ENCODE results near the gene TRIOBP. TPM values are rescaled to one million over a fixed set of nuclear protein-coding genes. Genes with fewer than 3 reads are reported as not detected.
A peak's percentile ranks its signal among the peaks of the same experiment; 100 is the strongest.

Gene TRIOBP
- total RNA-seq, 1 donor from 2014 or later: 42.9 TPM

DNA sequence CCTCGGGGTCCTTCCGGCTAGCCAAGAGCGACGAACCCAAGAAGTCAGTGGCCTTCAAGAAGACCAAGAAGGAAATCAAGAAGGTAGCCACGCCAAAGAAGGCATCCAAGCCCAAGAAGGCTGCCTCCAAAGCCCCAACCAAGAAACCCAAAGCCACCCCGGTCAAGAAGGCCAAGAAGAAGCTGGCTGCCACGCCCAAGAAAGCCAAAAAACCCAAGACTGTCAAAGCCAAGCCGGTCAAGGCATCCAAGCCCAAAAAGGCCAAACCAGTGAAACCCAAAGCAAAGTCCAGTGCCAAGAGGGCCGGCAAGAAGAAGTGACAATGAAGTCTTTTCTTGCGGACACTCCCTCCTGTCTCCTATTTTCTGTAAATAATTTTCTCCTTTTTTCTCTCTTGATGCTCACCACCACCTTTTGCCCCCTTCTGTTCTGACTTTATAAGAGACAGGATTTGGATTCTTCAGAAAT is 109.0 kb downstream of the TRIOBP start:
- no peaks in the 10 kb centered on the region for H3K27me3 Mint-ChIP-seq
- TF ChIP-seq, protein P1, sequence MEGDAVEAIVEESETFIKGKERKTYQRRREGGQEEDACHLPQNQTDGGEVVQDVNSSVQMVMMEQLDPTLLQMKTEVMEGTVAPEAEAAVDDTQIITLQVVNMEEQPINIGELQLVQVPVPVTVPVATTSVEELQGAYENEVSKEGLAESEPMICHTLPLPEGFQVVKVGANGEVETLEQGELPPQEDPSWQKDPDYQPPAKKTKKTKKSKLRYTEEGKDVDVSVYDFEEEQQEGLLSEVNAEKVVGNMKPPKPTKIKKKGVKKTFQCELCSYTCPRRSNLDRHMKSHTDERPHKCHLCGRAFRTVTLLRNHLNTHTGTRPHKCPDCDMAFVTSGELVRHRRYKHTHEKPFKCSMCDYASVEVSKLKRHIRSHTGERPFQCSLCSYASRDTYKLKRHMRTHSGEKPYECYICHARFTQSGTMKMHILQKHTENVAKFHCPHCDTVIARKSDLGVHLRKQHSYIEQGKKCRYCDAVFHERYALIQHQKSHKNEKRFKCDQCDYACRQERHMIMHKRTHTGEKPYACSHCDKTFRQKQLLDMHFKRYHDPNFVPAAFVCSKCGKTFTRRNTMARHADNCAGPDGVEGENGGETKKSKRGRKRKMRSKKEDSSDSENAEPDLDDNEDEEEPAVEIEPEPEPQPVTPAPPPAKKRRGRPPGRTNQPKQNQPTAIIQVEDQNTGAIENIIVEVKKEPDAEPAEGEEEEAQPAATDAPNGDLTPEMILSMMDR (conservative IDR thresholded peaks at IDR 0.05): no peak
- H3K36me3 Mint-ChIP-seq: no peaks in the 10 kb centered on the region
- no peak for DNase-seq (ENCODE audit: extremely low spot score, unreplicated experiment)
- no peaks in the 10 kb centered on the region for H3K9me3 Mint-ChIP-seq
- peaks cover 29% of the 10 kb centered on the region for H3K4me1 Mint-ChIP-seq (ENCODE audit: unreplicated experiment)
- peak overlapping the region; percentile 88 for H3K4me3 Mint-ChIP-seq
- H3K27ac Mint-ChIP-seq: peak overlapping the region; percentile 76

DNA sequence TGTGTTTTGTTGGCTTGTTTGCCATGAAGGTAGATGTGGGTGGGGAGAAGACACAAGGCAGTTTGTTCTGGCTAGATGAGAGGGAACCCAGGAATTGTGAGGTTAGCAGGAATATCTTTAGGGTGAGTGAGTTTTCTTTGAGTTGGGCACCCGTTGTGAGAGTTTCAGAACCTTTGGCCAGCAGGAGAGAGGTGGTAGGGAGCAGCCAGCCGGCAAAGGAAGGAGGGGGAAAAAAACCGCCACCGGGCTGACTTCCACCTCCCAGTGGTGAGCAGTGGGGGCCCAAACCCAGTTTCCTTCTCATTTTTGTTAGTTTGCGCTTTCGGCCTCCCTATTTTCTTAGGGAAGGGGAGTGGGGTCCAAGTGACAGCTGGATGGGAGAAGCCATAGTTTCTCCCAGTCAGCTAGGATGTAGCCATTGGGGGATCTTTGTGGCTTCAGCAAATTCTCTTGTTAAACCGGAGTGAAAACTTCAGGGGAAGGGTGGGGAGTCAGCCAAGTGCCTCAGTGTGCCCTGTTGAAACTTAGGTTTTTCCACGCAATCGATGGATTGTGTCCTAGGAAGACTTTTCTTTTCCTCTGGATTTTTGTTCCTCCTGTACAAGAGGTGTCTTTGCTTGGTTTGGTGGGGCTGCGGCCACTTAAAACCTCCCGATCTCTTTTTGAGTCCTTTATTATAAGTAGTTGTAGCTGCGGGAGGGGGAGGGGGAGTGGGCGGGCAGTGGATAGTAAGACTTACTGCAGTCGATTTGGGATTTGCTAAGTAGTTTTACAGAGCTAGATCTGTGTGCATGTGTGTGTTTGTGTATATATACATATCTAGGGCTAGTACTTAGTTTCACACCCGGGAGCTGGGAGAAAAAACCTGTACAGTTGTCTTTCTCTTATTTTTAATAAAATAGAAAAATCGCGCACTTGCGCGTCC is 109.8 kb downstream of the TRIOBP start:
- Mint-ChIP-seq H3K4me3 (peak overlapping the region; percentile 88), H3K27me3 (no peaks in the 10 kb centered on the region), H3K27ac (peak overlapping the region; percentile 76), H3K9me3 (no peaks in the 10 kb centered on the region), H3K36me3 (no peaks in the 10 kb centered on the region), H3K4me1 (ENCODE audit: unreplicated experiment) (peaks cover 29% of the 10 kb centered on the region)
- TF ChIP-seq, protein P1 (conservative IDR thresholded peaks at IDR 0.05): no peak
- no peak for DNase-seq (ENCODE audit: extremely low spot score, unreplicated experiment)

DNA sequence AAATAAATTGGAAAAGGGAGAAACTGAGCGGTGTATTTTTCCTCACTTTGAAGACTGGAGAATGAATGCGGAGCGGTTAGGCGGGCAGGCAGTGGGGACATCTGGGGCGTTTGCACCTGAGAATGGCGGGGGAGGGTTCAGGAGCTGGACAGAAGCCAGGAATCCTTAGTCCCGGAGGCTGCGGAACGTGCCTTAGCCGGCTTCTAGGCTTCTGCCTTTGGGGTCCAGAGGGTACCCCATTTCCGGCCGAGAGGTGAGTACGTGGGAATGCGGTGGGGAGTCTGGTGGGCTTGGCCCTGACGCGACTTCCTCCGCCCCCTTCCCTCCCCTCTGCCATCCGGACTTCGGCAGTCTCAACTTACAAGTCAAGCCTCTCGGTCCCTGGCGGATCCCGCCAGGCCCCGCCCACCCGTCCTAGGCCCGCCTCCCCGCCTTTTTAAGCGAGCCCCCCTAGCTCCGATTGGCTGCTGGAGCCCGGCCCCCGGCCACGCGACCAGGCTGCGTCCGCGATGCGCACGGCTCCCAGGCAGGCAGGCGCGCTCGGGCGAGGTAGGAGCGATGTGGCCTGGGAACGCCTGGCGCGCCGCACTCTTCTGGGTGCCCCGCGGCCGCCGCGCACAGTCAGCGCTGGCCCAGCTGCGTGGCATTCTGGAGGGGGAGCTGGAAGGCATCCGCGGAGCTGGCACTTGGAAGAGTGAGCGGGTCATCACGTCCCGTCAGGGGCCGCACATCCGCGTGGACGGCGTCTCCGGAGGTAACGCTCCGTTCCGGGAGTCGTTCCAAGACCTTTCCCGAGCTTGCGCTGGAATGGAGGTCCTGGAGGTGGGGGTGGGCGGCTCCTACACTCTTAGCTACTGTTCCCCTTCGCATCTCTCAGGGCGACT is 110.8 kb downstream of the TRIOBP start, which contains the start of gene GCAT:
TSS of gene GCAT (plus strand) at position 525 of the 884 bp plus-strand sequence. CDS start at position 559, 34 bp downstream.
- Mint-ChIP-seq H3K27ac (peak within 1 kb of the TSS; percentile 76), H3K4me3 (peak within 1 kb of the TSS; percentile 88), H3K27me3 (no peaks in the 10 kb centered on the region), H3K4me1 (ENCODE audit: unreplicated experiment) (peaks cover 29% of the 10 kb centered on the region), H3K36me3 (no peaks in the 10 kb centered on the region), H3K9me3 (no peaks in the 10 kb centered on the region)
- TF ChIP-seq, protein P1 (conservative IDR thresholded peaks at IDR 0.05): no peak
- peak; percentile 96 for DNase-seq (ENCODE audit: extremely low spot score, unreplicated experiment)

DNA sequence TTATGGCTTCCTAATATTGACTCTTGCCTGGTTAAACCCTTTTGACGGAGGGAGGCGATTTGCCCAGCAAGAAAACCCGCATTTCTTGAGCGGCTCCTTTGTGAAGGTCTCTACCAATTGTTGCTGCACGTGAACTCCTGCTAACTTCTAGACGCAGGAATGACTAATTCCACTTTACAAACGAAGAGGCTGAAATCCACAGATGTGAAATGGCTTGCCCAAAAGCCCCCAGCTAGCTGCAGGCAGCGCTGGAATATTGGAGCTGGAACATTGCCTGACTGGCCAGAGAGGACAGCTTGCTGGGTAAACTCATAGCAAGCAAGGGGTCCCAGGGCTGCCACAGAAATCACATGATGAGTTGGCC is 111.4 kb downstream of the TRIOBP start:
- TF ChIP-seq, protein P1 (conservative IDR thresholded peaks at IDR 0.05): no peak

DNA sequence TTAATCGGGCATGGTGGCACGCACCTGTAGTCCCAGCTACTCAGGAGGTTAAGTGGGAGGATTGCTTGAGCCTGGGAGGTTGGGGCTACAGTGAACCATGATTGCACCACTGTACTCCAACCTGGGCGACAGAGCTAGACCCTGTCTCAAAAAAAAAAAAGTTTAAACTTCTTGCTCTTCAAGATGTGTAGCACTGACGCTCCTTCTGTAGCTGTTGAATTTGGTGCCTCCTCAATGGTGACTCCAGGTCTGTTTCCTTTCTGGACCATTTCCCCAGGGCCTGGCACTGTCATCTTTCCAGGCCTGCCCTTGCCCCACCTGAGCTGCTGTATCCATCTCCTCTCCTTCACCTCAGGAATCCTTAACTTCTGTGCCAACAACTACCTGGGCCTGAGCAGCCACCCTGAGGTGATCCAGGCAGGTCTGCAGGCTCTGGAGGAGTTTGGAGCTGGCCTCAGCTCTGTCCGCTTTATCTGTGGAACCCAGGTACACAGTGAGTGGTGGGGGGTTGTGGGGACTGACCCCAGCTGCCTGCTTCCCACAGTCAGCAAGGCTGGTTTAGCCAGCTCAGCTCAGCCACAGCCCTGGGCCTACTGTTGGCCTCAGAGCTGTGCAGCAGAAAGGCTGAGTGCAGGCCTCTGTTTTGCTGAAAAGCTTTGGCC is 113.0 kb downstream of the TRIOBP start:
- Mint-ChIP-seq H3K36me3 (no peaks in the 10 kb centered on the region), H3K4me3 (peak overlapping the region; percentile 70), H3K9me3 (no peaks in the 10 kb centered on the region), H3K27ac (no peak overlapping the region), H3K4me1 (ENCODE audit: unreplicated experiment) (peaks cover 14% of the 10 kb centered on the region), H3K27me3 (no peaks in the 10 kb centered on the region)
- TF ChIP-seq, protein P1 (conservative IDR thresholded peaks at IDR 0.05): no peak
- DNase-seq (ENCODE audit: extremely low spot score, unreplicated experiment): no peak

More for the DNA sequence above, 111.4 kb downstream of the TRIOBP start:
- H3K36me3 Mint-ChIP-seq: no peaks in the 10 kb centered on the region
- H3K9me3 Mint-ChIP-seq: no peaks in the 10 kb centered on the region
- no peaks in the 10 kb centered on the region for H3K27me3 Mint-ChIP-seq
- H3K4me1 Mint-ChIP-seq (ENCODE audit: unreplicated experiment): peaks cover 23% of the 10 kb centered on the region
- peak overlapping the region; percentile 88 for H3K4me3 Mint-ChIP-seq
- peak overlapping the region; percentile 76 for H3K27ac Mint-ChIP-seq
- no peak for DNase-seq (ENCODE audit: extremely low spot score, unreplicated experiment)

Data from type B pancreatic cell (in vitro differentiated cells).